Lower leg skin (tissue), 4 donors: Measurements from ENCODE around the gene BEND5. TPM values are rescaled to one million over a fixed set of nuclear protein-coding genes. Genes with fewer than 3 reads are reported as not detected.

Experiments
- DNase-seq, 2 donors: peaks; one replicate each; pipeline ENCODE4 v3.0.0-alpha.2; 2019; ENCODE audit warnings: low spot score in 2 of 2
- H3K4me3 ChIP-seq: fragments of 200-600 bp; sonication (generic); 2 replicates; pipeline ENCODE4 v1.5.1; 2017; ENCODE audit warnings: mild to moderate bottlenecking, low read depth; ENCODE audit not compliant: poor library complexity, severe bottlenecking
- POLR2A ChIP-seq, 2 donors: fragments of 450-650 bp; IDR thresholded peaks; one replicate each; pipeline ENCODE4 v1.6.1; 2016 to 2017; ENCODE audit warnings: antibody characterized with exemption in 2 of 2, mild to moderate bottlenecking in 1 of 2, moderate library complexity in 1 of 2
- WGBS, 2 donors: methylation state at CpG; one replicate each; pipeline ENCODE4 v1.1.5; 2018; 5-methylcytosine and 5-hydroxymethylcytosine counted together
- intact Hi-C: fragments of 100-400 bp; cut with DNase I; formaldehyde crosslinking; loops from one replicate; pipeline ENCODE4 v1.15.0; 2023; ENCODE audit warnings: low total_unique reads
- total RNA-seq, 4 donors: library from RNA; depleted of rRNA; stranded (reverse); fragments of >200 nt; gene quantifications; one replicate each; pipeline ENCODE4 v1.1.0, GENCODE V29; 2016
- TF ChIP-seq, protein P1 (sequence below), 3 donors: fragments of 450-650 bp; IDR thresholded peaks; one replicate each; pipeline ENCODE4 v1.5.1; 2016; ENCODE audit warnings: antibody characterized with exemption in 3 of 3, mild to moderate bottlenecking in 3 of 3, moderate library complexity in 2 of 3

BEND5 gene
- total RNA-seq, 4 donors from 2014 or later: 0.67 to 2.5 (median 1.1) TPM; not detected in 1

DNA sequence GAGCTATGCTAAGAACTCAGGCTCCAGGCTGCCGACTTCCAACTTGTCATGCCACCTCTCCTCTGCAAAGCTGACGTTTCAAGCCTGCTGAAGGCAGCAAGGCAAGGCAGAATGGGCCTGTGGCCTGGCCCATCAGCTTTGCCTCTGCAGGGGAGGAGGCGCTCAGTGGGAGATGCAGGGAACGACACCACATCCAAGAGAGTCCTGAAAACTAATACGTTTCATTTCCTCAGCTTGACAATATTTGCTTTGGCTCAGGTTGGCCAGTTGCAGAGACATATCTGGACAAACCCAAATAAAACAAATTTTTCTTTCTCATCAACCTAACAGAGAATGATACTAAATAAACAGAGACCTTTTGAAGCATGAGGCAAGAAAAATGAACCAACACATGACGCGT is 35.3 kb downstream of the BEND5 start:
- TF ChIP-seq, protein P1, sequence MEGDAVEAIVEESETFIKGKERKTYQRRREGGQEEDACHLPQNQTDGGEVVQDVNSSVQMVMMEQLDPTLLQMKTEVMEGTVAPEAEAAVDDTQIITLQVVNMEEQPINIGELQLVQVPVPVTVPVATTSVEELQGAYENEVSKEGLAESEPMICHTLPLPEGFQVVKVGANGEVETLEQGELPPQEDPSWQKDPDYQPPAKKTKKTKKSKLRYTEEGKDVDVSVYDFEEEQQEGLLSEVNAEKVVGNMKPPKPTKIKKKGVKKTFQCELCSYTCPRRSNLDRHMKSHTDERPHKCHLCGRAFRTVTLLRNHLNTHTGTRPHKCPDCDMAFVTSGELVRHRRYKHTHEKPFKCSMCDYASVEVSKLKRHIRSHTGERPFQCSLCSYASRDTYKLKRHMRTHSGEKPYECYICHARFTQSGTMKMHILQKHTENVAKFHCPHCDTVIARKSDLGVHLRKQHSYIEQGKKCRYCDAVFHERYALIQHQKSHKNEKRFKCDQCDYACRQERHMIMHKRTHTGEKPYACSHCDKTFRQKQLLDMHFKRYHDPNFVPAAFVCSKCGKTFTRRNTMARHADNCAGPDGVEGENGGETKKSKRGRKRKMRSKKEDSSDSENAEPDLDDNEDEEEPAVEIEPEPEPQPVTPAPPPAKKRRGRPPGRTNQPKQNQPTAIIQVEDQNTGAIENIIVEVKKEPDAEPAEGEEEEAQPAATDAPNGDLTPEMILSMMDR (IDR thresholded peaks at IDR 0.05): no peak
- TF ChIP-seq POLR2A (IDR thresholded peaks at IDR 0.05): no peak
- H3K4me3 ChIP-seq: no peak overlapping the region
- DNase-seq: no peak
- intact Hi-C loops: no loop called here
- WGBS, 2 donors: 85 to 89% methylated on average over 7 of the region's 7 CpGs

DNA sequence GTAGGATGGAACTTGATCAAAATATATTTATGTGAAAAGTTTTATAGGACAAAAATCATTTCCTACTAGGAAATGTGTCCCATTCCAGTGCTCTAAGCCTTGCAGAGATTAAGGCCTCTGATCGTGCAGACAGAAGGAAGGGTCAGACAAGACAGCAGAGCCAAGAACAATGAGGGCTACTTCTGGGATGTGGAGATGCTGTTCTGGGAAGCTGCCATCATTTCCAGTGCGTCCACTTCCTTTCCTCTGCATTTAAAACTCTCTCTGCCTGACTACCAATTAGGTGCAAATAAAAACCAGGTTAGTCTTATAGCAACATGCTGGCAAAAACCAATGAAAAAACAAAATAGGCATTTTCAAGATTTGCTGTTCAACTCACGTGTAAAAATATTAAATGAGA is 36.1 kb downstream of the BEND5 start:
- WGBS, 2 donors: 76 to 83% methylated on average over 3 of the region's 3 CpGs
- no peak for DNase-seq
- intact Hi-C loops: no loop called here
- H3K4me3 ChIP-seq: no peak overlapping the region
- TF ChIP-seq POLR2A (IDR thresholded peaks at IDR 0.05): no peak

DNA sequence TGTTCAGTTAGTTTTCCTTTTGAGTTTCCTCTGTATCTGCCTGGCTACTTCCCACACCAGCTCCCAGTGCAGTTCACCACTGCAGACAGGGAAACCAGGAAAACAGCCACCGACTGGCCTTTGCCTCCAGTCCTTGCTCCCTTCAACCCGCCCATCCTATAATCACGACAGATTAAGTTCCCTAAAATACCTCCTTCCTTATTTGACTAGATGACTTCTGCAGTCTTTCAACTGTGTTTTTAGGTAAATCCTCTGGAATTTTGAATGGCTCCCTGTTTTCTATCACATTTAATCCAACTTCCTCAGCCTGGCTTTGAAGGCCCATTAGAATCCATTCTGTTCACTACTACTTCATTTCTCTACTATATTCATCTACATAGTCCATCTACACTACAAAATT is 37.6 kb downstream of the BEND5 start:
- no peak for TF ChIP-seq POLR2A (IDR thresholded peaks at IDR 0.05)
- TF ChIP-seq, protein P1 (IDR thresholded peaks at IDR 0.05): no peak
- H3K4me3 ChIP-seq: no peak overlapping the region
- WGBS, 2 donors: 58 to 87% methylated on average over 3 of the region's 3 CpGs
- intact Hi-C loops: no loop called here
- DNase-seq: no peak

DNA sequence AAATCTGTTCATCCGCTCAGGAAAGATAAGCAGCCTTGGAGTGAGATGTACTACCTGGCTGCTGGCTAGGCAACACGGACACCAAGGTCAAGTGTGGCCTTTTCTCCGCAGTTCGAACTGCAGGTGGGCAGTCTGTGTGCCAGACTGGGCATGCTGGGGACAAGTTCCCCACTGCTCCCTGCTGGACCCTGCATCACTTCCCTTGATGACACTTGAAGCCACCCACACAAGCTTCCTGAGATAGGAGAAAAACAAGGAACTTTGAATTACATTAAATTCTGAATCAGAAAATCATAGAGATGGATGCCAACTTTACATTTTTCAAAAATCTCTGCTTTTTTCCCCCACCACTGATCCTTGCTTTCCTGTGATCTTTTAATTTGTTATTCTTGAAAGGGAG is 38.3 kb downstream of the BEND5 start:
- TF ChIP-seq POLR2A (IDR thresholded peaks at IDR 0.05): no peak
- TF ChIP-seq, protein P1 (IDR thresholded peaks at IDR 0.05): no peak
- WGBS, 2 donors: 80 to 88% methylated on average over 4 of the region's 4 CpGs
- H3K4me3 ChIP-seq: no peak overlapping the region
- intact Hi-C loops: no loop called here
- DNase-seq: no peak

DNA sequence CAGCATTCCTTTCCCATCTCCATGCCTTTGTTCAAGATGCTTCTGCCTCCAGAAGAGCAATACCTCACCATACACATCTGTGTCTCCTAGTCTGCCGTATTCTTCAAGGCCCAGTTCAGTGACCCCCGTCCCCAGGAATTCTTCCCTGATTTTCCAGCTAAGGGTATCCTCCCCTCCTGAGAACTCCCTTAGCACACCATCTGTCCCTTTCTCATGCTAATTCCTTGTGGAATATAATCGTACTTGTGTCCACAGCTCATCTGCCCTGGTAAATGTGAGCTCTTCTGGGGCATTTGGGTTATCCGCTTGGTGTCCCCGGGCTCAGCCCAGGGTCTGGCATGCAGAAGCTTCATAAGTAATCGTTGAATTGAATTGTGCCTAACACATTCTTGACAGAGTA is 40.9 kb downstream of the BEND5 start:
- TF ChIP-seq POLR2A (IDR thresholded peaks at IDR 0.05): no peak
- TF ChIP-seq, protein P1 (IDR thresholded peaks at IDR 0.05): no peak
- no peak for DNase-seq

DNA sequence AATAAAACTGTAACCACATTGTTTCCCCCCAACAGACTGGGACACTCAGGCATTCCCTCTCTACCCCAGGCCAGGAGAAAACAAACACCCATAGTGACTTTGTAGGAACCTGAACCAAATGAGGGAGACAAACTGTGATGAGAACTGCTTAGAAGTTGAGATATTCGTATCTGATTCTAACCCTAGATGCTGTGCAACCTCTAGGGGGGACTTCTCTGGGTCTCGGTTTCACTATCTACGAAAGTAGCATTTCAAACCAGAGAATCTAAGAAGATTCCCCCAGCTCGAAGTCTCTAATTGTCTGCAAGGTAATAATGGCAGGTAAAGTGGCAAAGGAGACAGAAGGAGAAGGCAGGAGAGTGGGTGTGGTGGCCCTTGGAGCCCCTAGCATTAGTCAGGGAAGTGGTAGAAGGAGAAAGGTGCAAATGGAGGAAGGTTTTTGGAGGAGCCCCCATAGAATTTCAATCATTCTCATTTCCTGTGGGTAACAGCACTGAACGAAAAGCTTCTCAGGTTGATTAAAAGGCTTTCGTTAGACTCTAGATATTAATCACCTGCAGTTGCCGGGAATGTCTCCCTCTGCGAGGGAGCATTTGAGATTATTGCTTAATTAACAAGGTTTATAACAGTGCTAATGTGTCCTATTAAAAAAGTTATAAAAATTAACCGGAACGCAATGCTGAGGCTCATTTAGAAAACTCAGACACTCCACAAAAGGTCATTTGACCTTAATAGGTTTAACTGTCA is 46.4 kb downstream of the BEND5 start:
- intact Hi-C loops: no loop called here
- no peak for DNase-seq
- no peak for TF ChIP-seq POLR2A (IDR thresholded peaks at IDR 0.05)
- TF ChIP-seq, protein P1 (IDR thresholded peaks at IDR 0.05): no peak
- H3K4me3 ChIP-seq: no peak overlapping the region
- WGBS, 2 donors: 74 to 90% methylated on average over 10 of the region's 10 CpGs

More for the DNA sequence above, 40.9 kb downstream of the BEND5 start:
- WGBS, 2 donors: 89 to 95% methylated on average over 6 of the region's 6 CpGs
- intact Hi-C loops: no loop called here
- H3K4me3 ChIP-seq: no peak overlapping the region
